NCI-H510A (cell line): ENCODE results near the gene MUC20.
"Not testable (repeated sequence)": the region's sequence is repeated elsewhere in the genome, so short reads cannot be mapped to it uniquely, and the experiment has no call there.

Source experiments
- DNase-seq: peaks from one replicate; lab custom pipeline; 2025; lab: John Stamatoyannopoulos, UW

Gene MUC20

GRCh38 chr3:195710126-195710905 lies 10.5 kb upstream of the MUC20 start:
- not testable (repeated sequence) for DNase-seq

GRCh38 chr3:195711091-195711812 lies 9.5 kb upstream of the MUC20 start:
- DNase-seq = not testable (repeated sequence)

GRCh38 chr3:195711813-195712534 lies 8.8 kb upstream of the MUC20 start:
- DNase-seq = no peak

GRCh38 chr3:195712535-195712910 lies 8.3 kb upstream of the MUC20 start:
- not testable (repeated sequence) for DNase-seq

- DNase-seq = not testable (repeated sequence)
Observed at GRCh38 chr3:195713150-195713549, 7.6 kb upstream of the MUC20 start.

- DNase-seq = no peak
Observed at GRCh38 chr3:195714380-195715011, 6.3 kb upstream of the MUC20 start.

- DNase-seq = no peak
Observed at GRCh38 chr3:195715134-195715533, 5.6 kb upstream of the MUC20 start.

GRCh38 chr3:195715583-195716266 lies 5.1 kb upstream of the MUC20 start:
- no peak for DNase-seq

- no peak for DNase-seq
Observed at GRCh38 chr3:195717416-195717815, 3.4 kb upstream of the MUC20 start.

- no peak for DNase-seq
Observed at GRCh38 chr3:195717852-195718476, 2.8 kb upstream of the MUC20 start.

- DNase-seq = no peak
Observed at GRCh38 chr3:195718477-195718984, 2.2 kb upstream of the MUC20 start.

GRCh38 chr3:195719514-195720254 lies 1.1 kb upstream of the MUC20 start:
- DNase-seq = not testable (repeated sequence)

GRCh38 chr3:195722139-195722995 lies 1.6 kb downstream of the MUC20 start:
- DNase-seq = not testable (repeated sequence)

GRCh38 chr3:195722996-195723345 lies 2.2 kb downstream of the MUC20 start:
- not testable (repeated sequence) for DNase-seq

- not testable (repeated sequence) for DNase-seq
Observed at GRCh38 chr3:195724363-195724762, 3.6 kb downstream of the MUC20 start.

GRCh38 chr3:195725916-195726740 lies 5.3 kb downstream of the MUC20 start:
- DNase-seq = not testable (repeated sequence)

GRCh38 chr3:195727606-195728195 lies 6.9 kb downstream of the MUC20 start:
- no peak for DNase-seq

- not testable (repeated sequence) for DNase-seq
Observed at GRCh38 chr3:195728789-195729188, 8.0 kb downstream of the MUC20 start.
